Measurements from ENCODE around the gene TIE1. TPM values are rescaled to one million over a fixed set of nuclear protein-coding genes. Genes with fewer than 3 reads are reported as not detected.

The TIE1 gene
- total RNA-seq, 1 donor from 2014 or later, result 643 TPM

GRCh38 chr1:43286115-43286514 is 14.7 kb upstream of the TIE1 start:
- Mint-ChIP-seq H3K36me3 (ENCODE audit: low read depth, unreplicated experiment) (no peaks in the 10 kb centered on the region), H3K27ac (ENCODE audit: unreplicated experiment) (no peak overlapping the region), H3K27me3 (ENCODE audit: unreplicated experiment) (peaks cover 8% of the 10 kb centered on the region), H3K9me3 (ENCODE audit: unreplicated experiment) (no peaks in the 10 kb centered on the region), H3K4me3 (ENCODE audit: unreplicated experiment) (no peak overlapping the region), H3K4me1 (ENCODE audit: unreplicated experiment) (peaks cover 5% of the 10 kb centered on the region)
- no peak for DNase-seq (ENCODE audit: low spot score)
- no peak for TF ChIP-seq CTCF (IDR thresholded peaks at IDR 0.05; ENCODE audit: unreplicated experiment)

- Mint-ChIP-seq H3K9me3 (ENCODE audit: unreplicated experiment) (no peaks in the 10 kb centered on the region), H3K4me1 (ENCODE audit: unreplicated experiment) (peaks cover 5% of the 10 kb centered on the region), H3K36me3 (ENCODE audit: low read depth, unreplicated experiment) (no peaks in the 10 kb centered on the region), H3K27ac (ENCODE audit: unreplicated experiment) (no peak overlapping the region), H3K27me3 (ENCODE audit: unreplicated experiment) (peaks cover 8% of the 10 kb centered on the region), H3K4me3 (ENCODE audit: unreplicated experiment) (no peak overlapping the region)
- DNase-seq (ENCODE audit: low spot score), result no peak
- no peak for TF ChIP-seq CTCF (IDR thresholded peaks at IDR 0.05; ENCODE audit: unreplicated experiment)
These were observed 14.2 kb upstream of the TIE1 start for GRCh38 chr1:43286533-43286932.

GRCh38 chr1:43288058-43288784 is 12.6 kb upstream of the TIE1 start:
- H3K9me3 Mint-ChIP-seq (ENCODE audit: unreplicated experiment), result no peaks in the 10 kb centered on the region
- DNase-seq (ENCODE audit: low spot score), result no peak
- no peak overlapping the region for H3K4me3 Mint-ChIP-seq (ENCODE audit: unreplicated experiment)
- no peak overlapping the region for H3K27ac Mint-ChIP-seq (ENCODE audit: unreplicated experiment)
- peaks cover 9% of the 10 kb centered on the region for H3K4me1 Mint-ChIP-seq (ENCODE audit: unreplicated experiment)
- no peaks in the 10 kb centered on the region for H3K36me3 Mint-ChIP-seq (ENCODE audit: low read depth, unreplicated experiment)
- TF ChIP-seq CTCF (IDR thresholded peaks at IDR 0.05; ENCODE audit: unreplicated experiment), result no peak
- H3K27me3 Mint-ChIP-seq (ENCODE audit: unreplicated experiment), result peaks cover 8% of the 10 kb centered on the region

GRCh38 chr1:43288785-43289706 is 11.7 kb upstream of the TIE1 start:
- H3K36me3 Mint-ChIP-seq (ENCODE audit: low read depth, unreplicated experiment), result no peaks in the 10 kb centered on the region
- no peak overlapping the region for H3K27ac Mint-ChIP-seq (ENCODE audit: unreplicated experiment)

More at GRCh38 chr1:43288785-43289706, 11.7 kb upstream of the TIE1 start:
- no peak for DNase-seq (ENCODE audit: low spot score)
- Mint-ChIP-seq H3K4me1 (ENCODE audit: unreplicated experiment) (peaks cover 11% of the 10 kb centered on the region), H3K4me3 (ENCODE audit: unreplicated experiment) (no peak overlapping the region), H3K27me3 (ENCODE audit: unreplicated experiment) (peaks cover 8% of the 10 kb centered on the region), H3K9me3 (ENCODE audit: unreplicated experiment) (no peaks in the 10 kb centered on the region)
- no peak for TF ChIP-seq CTCF (IDR thresholded peaks at IDR 0.05; ENCODE audit: unreplicated experiment)

Measured in endothelial cell (in vitro differentiated cells).